ENCODE measurements around the gene KCND1. TPM values are rescaled to one million over a fixed set of nuclear protein-coding genes. Genes with fewer than 3 reads are reported as not detected.
A peak's percentile ranks its signal among the peaks of the same experiment; 100 is the strongest.

KCND1 gene
- total RNA-seq, 2 donors from 2014 or later, result 0.90 to 1.0 TPM

DNA sequence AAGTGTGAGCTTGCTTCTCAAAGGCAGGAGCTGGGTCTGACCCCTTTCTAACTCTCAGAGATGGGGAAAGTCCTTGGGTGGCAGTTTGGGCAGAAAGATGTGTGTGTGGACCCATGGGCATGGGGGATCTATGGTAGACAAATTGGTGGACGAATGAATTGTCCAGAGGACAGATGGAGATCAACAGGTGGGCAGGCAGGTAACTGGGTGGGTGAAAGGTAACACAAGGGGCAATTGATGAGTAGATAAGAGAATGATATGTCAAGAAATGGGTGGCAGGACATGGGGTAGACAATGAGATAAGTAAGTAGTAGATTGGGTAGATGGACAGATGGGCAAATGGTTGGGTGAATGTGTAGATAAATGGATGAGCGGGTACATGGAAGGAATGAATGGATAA lies 2.9 kb upstream of the KCND1 start:
- H3K9me3 ChIP-seq, result no peaks in the 10 kb centered on the region
- no peak overlapping the region for H3K9ac ChIP-seq (ENCODE audit: low read depth in 2 of 2, low read length in 2 of 2)
- no peaks in the 10 kb centered on the region for H3K4me1 ChIP-seq
- intact Hi-C loops (cut with DNase I), result loop anchor here (5.0 kb wide), 1 partner anchor 63 kb away; no protein-coding TSS in a partner anchor
- no peaks in the 10 kb centered on the region for H3K27me3 ChIP-seq
- H3K36me3 ChIP-seq, result no peaks in the 10 kb centered on the region
- H3K4me3 ChIP-seq, result no peak overlapping the region
- no peak overlapping the region for H3K27ac ChIP-seq
- no peak for DNase-seq
- TF ChIP-seq, protein P1, sequence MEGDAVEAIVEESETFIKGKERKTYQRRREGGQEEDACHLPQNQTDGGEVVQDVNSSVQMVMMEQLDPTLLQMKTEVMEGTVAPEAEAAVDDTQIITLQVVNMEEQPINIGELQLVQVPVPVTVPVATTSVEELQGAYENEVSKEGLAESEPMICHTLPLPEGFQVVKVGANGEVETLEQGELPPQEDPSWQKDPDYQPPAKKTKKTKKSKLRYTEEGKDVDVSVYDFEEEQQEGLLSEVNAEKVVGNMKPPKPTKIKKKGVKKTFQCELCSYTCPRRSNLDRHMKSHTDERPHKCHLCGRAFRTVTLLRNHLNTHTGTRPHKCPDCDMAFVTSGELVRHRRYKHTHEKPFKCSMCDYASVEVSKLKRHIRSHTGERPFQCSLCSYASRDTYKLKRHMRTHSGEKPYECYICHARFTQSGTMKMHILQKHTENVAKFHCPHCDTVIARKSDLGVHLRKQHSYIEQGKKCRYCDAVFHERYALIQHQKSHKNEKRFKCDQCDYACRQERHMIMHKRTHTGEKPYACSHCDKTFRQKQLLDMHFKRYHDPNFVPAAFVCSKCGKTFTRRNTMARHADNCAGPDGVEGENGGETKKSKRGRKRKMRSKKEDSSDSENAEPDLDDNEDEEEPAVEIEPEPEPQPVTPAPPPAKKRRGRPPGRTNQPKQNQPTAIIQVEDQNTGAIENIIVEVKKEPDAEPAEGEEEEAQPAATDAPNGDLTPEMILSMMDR (IDR thresholded peaks at IDR 0.05), result no peak

- Histone ChIP-seq H3K27ac (no peak overlapping the region), H3K9ac (ENCODE audit: low read depth in 2 of 2, low read length in 2 of 2) (no peak overlapping the region), H3K27me3 (no peaks in the 10 kb centered on the region), H3K4me3 (no peak overlapping the region), H3K36me3 (no peaks in the 10 kb centered on the region), H3K4me1 (no peaks in the 10 kb centered on the region), H3K9me3 (no peaks in the 10 kb centered on the region)
- intact Hi-C loops (cut with DNase I), result loop anchor here (5.0 kb wide), 1 partner anchor 63 kb away; no protein-coding TSS in a partner anchor
- DNase-seq, result no peak
- TF ChIP-seq, protein P1 (IDR thresholded peaks at IDR 0.05), result no peak
Observed at GRCh38 chrX:48974033-48974432, 2.4 kb upstream of the KCND1 start.

DNA sequence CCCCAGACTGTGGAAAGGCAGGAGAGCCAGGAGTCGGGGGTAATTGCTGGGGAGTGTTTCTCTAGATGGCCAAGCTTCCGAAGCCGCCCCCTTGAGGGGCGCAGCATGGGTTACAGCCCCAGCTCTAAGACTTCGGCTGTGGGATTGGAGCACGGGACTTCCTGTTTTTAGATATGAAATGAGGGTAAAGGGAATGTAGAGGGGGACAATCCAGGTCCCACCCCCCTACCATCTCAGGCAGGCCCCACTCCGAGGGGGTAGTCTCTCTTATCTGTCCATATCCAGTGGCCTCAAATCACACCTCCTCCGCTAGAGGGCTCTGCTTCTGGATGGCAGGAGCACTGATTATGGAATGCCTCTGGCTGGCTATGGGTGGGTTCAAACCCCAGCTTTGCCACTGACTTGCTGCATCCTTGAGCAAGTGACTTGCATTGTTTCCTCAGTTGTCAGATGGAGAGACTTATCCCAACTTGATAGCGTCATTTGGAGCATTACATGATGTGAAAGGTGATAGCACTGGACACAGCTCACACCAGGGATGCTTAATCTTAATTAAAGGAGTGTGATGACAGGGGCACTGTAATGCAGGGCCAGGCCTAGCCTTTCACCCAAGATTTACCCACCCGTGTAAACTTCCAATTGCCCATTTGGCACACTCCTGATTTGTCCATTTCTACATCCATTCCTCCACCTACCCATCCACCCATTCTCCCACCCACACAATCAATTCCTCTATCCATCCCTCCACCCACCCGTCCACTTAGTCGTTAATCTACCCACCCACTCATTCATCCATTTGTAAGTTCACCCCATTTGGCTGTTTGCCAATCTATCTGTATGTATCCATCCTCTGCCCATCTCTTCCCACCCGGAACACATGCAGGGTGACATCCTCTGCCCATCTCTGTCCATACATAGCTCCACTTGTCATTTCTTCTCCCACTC lies 848 bp upstream of the KCND1 start:
- DNase-seq, result peak; percentile 53
- no peaks in the 10 kb centered on the region for H3K27me3 ChIP-seq
- H3K4me3 ChIP-seq, result peak overlapping the region; percentile 9
- no peaks in the 10 kb centered on the region for H3K9me3 ChIP-seq
- H3K4me1 ChIP-seq, result no peaks in the 10 kb centered on the region
- H3K9ac ChIP-seq (ENCODE audit: low read depth in 2 of 2, low read length in 2 of 2), result peak overlapping the region; percentile 12 to 35
- H3K27ac ChIP-seq, result no peak overlapping the region
- TF ChIP-seq, protein P1 (IDR thresholded peaks at IDR 0.05), result peak; percentile 42
- no peaks in the 10 kb centered on the region for H3K36me3 ChIP-seq
- intact Hi-C loops (cut with DNase I), result loop anchor here (5.0 kb wide), 1 partner anchor 65 kb away; no protein-coding TSS in a partner anchor

GRCh38 chrX:48969471-48969870 lies 2.2 kb downstream of the KCND1 start:
- Histone ChIP-seq H3K36me3 (no peaks in the 10 kb centered on the region), H3K9me3 (no peaks in the 10 kb centered on the region), H3K9ac (ENCODE audit: low read depth in 2 of 2, low read length in 2 of 2) (no peak overlapping the region), H3K4me1 (no peaks in the 10 kb centered on the region), H3K27me3 (no peaks in the 10 kb centered on the region), H3K4me3 (no peak overlapping the region), H3K27ac (no peak overlapping the region)
- DNase-seq, result no peak
- TF ChIP-seq, protein P1 (IDR thresholded peaks at IDR 0.05), result no peak
- intact Hi-C loops (cut with DNase I), result no loop called here

GRCh38 chrX:48968377-48968776 lies 3.3 kb downstream of the KCND1 start:
- Histone ChIP-seq H3K9ac (ENCODE audit: low read depth in 2 of 2, low read length in 2 of 2) (no peak overlapping the region), H3K4me3 (no peak overlapping the region), H3K27me3 (no peaks in the 10 kb centered on the region), H3K4me1 (no peaks in the 10 kb centered on the region), H3K36me3 (no peaks in the 10 kb centered on the region), H3K27ac (no peak overlapping the region), H3K9me3 (no peaks in the 10 kb centered on the region)
- DNase-seq, result no peak
- TF ChIP-seq, protein P1 (IDR thresholded peaks at IDR 0.05), result no peak
- intact Hi-C loops (cut with DNase I), result no loop called here
